K562 (cell line): ENCODE results near the gene CPT1A. TPM values are rescaled to one million over a fixed set of nuclear protein-coding genes. Genes with fewer than 3 reads are reported as not detected.

Experiments
- ATAC-seq: fragments of 200-7000 bp; cut with Tn5 transposase; 3 replicates; pipeline ENCODE4 v1.9.1; 2020; ENCODE audit warnings: moderate library complexity
- BruUV-seq: library from RNA; stranded (reverse); fragments of 400-500 nt; replicated peaks from 2 replicates; lab custom pipeline; 2021; lab: Mats Ljungman, UMichigan
- CTCF ChIA-PET: fragments of 300-600 bp; formaldehyde crosslinking; extraction: SDS; loops from one replicate; lab custom pipeline; 2021; ENCODE audit warnings: low intra/inter-chr PET ratio; lab: Yijun Ruan, JAX
- POLR2A ChIA-PET: fragments of 300-600, 350-650 bp; sonication (Branson Sonifier 250); formaldehyde crosslinking; extraction: SDS; loops from one replicate; lab custom pipeline; 2021; ENCODE audit warnings: antibody characterized with exemption, inconsistent platforms; lab: Yijun Ruan, JAX
- DNase-seq, 4 experiments: peaks; one replicate each; pipeline versions ENCODE4 v3.0.0 to v3.0.0-alpha.2; 2011 to 2018; ENCODE audit warnings: low spot score in 3 of 4, mixed read lengths in 3 of 4; ENCODE audit errors: extremely low read depth in 1 of 4
- FAIRE-seq: peaks from 2 replicates; lab custom pipeline; 2011; peaks lifted over from hg19 to GRCh38; lab: Jason Lieb, UNC
- H2AFZ ChIP-seq: 2 replicates; pipeline ENCODE4 v1.6.0; 2011; ENCODE audit warnings: low read depth, low read length, control low read depth, inconsistent platforms
- H3K27ac ChIP-seq: fragments of 200-600 bp; 3 replicates; pipeline ENCODE4 v1.8.0; 2011; ENCODE audit warnings: low read depth, mild to moderate bottlenecking, control low read depth, inconsistent platforms, low read length, moderate library complexity, mixed read lengths; ENCODE audit errors: extremely low read depth
- H3K27me3 ChIP-seq, 2 experiments: fragments of 300-600 bp in 1 of 2; 2 replicates in 1 of 2; 3 replicates in 1 of 2; pipeline versions ENCODE4 v1.6.0 to v1.8.0; 2011; ENCODE audit warnings: inconsistent platforms in 2 of 2, low read length in 2 of 2, mild to moderate bottlenecking in 1 of 2, mixed read lengths in 1 of 2, moderate library complexity in 1 of 2; ENCODE audit not compliant: control insufficient read depth in 2 of 2, insufficient read depth in 2 of 2
- H3K36me3 ChIP-seq: fragments of 300-600 bp; 3 replicates; pipeline ENCODE4 v1.8.0; 2011; ENCODE audit warnings: mild to moderate bottlenecking, low read length, inconsistent platforms; ENCODE audit not compliant: control insufficient read depth, insufficient read depth
- H3K4me1 ChIP-seq, 2 experiments: fragments of 200-600 bp in 1 of 2; replicated peaks in 1 of 2; 2 replicates in 1 of 2; 3 replicates in 1 of 2; pipeline versions ENCODE4 v1.5.1 to v1.8.0; 2011; ENCODE audit warnings: inconsistent platforms in 2 of 2, low read length in 2 of 2, mild to moderate bottlenecking in 1 of 2, mixed read lengths in 1 of 2, moderate library complexity in 1 of 2; ENCODE audit not compliant: control insufficient read depth in 2 of 2, insufficient read depth in 2 of 2
- H3K4me2 ChIP-seq: 2 replicates; pipeline ENCODE4 v1.6.1; 2011; ENCODE audit warnings: low read length, control low read depth, inconsistent platforms, mixed read lengths; ENCODE audit not compliant: insufficient read depth
- H3K4me3 ChIP-seq: fragments of 200-600 bp; sonication (generic), shearing (Covaris generic); 2 replicates; pipeline ENCODE4 v1.5.1; 2016; ENCODE audit warnings: control low read depth, inconsistent platforms
- H3K79me2 ChIP-seq: fragments of 200-600 bp; 3 replicates; pipeline ENCODE4 v1.8.0; 2011; ENCODE audit warnings: low read length, inconsistent platforms; ENCODE audit not compliant: control insufficient read depth, insufficient read depth
- H3K9ac ChIP-seq, 2 experiments: 2 replicates each; pipeline versions ENCODE4 v1.6.0 to v1.6.1; 2011; ENCODE audit warnings: low read depth in 2 of 2, low read length in 2 of 2, control low read depth in 1 of 2, inconsistent platforms in 1 of 2, mild to moderate bottlenecking in 1 of 2, mixed read lengths in 1 of 2; ENCODE audit not compliant: insufficient read depth in 1 of 2
- H3K9me1 ChIP-seq: one replicate; pipeline ENCODE4 v1.6.0; 2011; ENCODE audit warnings: inconsistent platforms, mild to moderate bottlenecking, low read length, moderate library complexity; ENCODE audit not compliant: control insufficient read depth, insufficient read depth
- H3K9me3 ChIP-seq: replicated peaks from 2 replicates; pipeline ENCODE4 v1.5.1; 2011; ENCODE audit warnings: low read depth, low read length, inconsistent platforms; ENCODE audit not compliant: control insufficient read depth, insufficient read depth
- H4K20me1 ChIP-seq: replicated peaks from 2 replicates; pipeline ENCODE4 v1.6.1; 2011; ENCODE audit warnings: low read length, inconsistent platforms, mixed read lengths; ENCODE audit not compliant: control insufficient read depth, insufficient read depth
- ATF7 ChIP-seq: fragments of 450-650 bp; IDR thresholded peaks from 2 replicates; pipeline ENCODE4 v1.7.1; 2014; ENCODE audit warnings: mild to moderate bottlenecking, moderate library complexity
- CBX2 ChIP-seq: fragments of 200-600 bp; sonication (generic); IDR thresholded peaks from one replicate; pipeline ENCODE4 v1.6.1; 2012; ENCODE audit warnings: mild to moderate bottlenecking, low read length, inconsistent platforms; ENCODE audit not compliant: insufficient read depth, poor library complexity, severe bottlenecking
- GTF2A2 ChIP-seq: IDR thresholded peaks from 2 replicates; pipeline ENCODE4 v1.6.1; 2016; ENCODE audit warnings: mild to moderate bottlenecking, missing genetic modification characterization, missing compliant biosample characterization
- HDAC6 ChIP-seq: IDR thresholded peaks from 2 replicates; pipeline ENCODE4 v1.6.1; 2012; ENCODE audit warnings: low read depth, mild to moderate bottlenecking, control low read depth, inconsistent platforms, low read length, moderate library complexity
- HNRNPLL ChIP-seq: fragments of 200-400 bp; formaldehyde crosslinking; IDR thresholded peaks from 2 replicates; pipeline ENCODE4 v1.6.1; 2017; ENCODE audit warnings: low read length, low read depth, mild to moderate bottlenecking; ENCODE audit not compliant: poor library complexity, severe bottlenecking
- LCOR ChIP-seq: sonication (generic); formaldehyde crosslinking; IDR thresholded peaks from 2 replicates; pipeline ENCODE4 v1.8.0; 2022; ENCODE audit warnings: mild to moderate bottlenecking, missing genetic modification reagents
- MED1 ChIP-seq: sonication (generic); formaldehyde crosslinking; IDR thresholded peaks from 2 replicates; pipeline ENCODE4 v1.8.1; 2023; ENCODE audit warnings: missing genetic modification reagents, borderline replicate concordance
- NFXL1 ChIP-seq: fragments of 450-650 bp; formaldehyde crosslinking; IDR thresholded peaks from 2 replicates; pipeline ENCODE4 v1.4.0; 2021; ENCODE audit warnings: mild to moderate bottlenecking
- POLR2H ChIP-seq: IDR thresholded peaks from 2 replicates; pipeline ENCODE4 v1.6.1; 2016; ENCODE audit warnings: missing genetic modification characterization, low read depth, mild to moderate bottlenecking, control low read depth, missing compliant biosample characterization, moderate library complexity
- RNF219 ChIP-seq: fragments of 250-450 bp; sonication (Bioruptor Pico); IDR thresholded peaks from 2 replicates; pipeline ENCODE4 v1.5.0; 2022; ENCODE audit warnings: mild to moderate bottlenecking
- SMAD4 ChIP-seq: fragments of 250-450 bp; sonication (Bioruptor Pico); conservative IDR thresholded peaks from 2 replicates; pipeline ENCODE4 v1.8.0; 2021; ENCODE audit warnings: inconsistent platforms, mild to moderate bottlenecking, moderate library complexity
- SRSF1 ChIP-seq: fragments of 200-400 bp; formaldehyde crosslinking; IDR thresholded peaks from 2 replicates; pipeline ENCODE4 v1.6.1; 2017; ENCODE audit warnings: mild to moderate bottlenecking, low read depth, low read length, moderate library complexity
- STAG1 ChIP-seq: sonication (generic); formaldehyde crosslinking; IDR thresholded peaks from 2 replicates; pipeline ENCODE4 v1.5.0; 2020; ENCODE audit warnings: missing genetic modification reagents, borderline replicate concordance
- ZBED1 ChIP-seq: IDR thresholded peaks from 2 replicates; pipeline ENCODE4 v1.6.1; 2014
- ZC3H11A ChIP-seq: IDR thresholded peaks from 2 replicates; pipeline ENCODE4 v1.6.1; 2012; ENCODE audit warnings: low read depth, low read length, improper control_type of control experiment
- ZHX1 ChIP-seq: fragments of 150-350 bp; conservative IDR thresholded peaks from 2 replicates; pipeline ENCODE4 v1.6.1; 2014; ENCODE audit warnings: low read length
- WGBS: fragments of 100-300 bp; shearing (Covaris generic); methylation state at CpG from one replicate; pipeline ENCODE4 v1.1.6; 2016; ENCODE audit warnings: low coverage, mixed read lengths; ENCODE audit not compliant: insufficient coverage; ENCODE audit errors: missing lambda C conversion rate; 5-methylcytosine and 5-hydroxymethylcytosine counted together
- in situ Hi-C: fragments of 300-500 bp; cut with MboI; formaldehyde crosslinking; loops from 4 replicates; pipeline ENCODE4 v1.15.0; 2018; ENCODE audit warnings: inconsistent platforms, mixed read lengths
- intact Hi-C: fragments of 100-400 bp; cut with micrococcal nuclease; formaldehyde crosslinking; loops from 2 replicates; pipeline ENCODE4 v1.14.2; 2022
- polyA plus RNA-seq, 8 experiments: library from polyadenylated mRNA; depleted of rRNA in 4 of 8; stranded (reverse) in 5 of 8; unstranded in 3 of 8; fragments of >200 nt; fragmentation: Nextera tagmentation in 2 of 8; fragmentation: Illumina TruSeq in 1 of 8; extraction: Ambion mirVana in 2 of 8; extraction: Trizol in 1 of 8; gene quantifications; 2 replicates each; pipeline versions ENCODE4 v1.2.1 to v1.2.3, GENCODE V29; 2011 to 2014; ENCODE audit warnings: inconsistent platforms in 1 of 8, missing spikeins in 1 of 8
- total RNA-seq, 7 experiments: library from RNA; depleted of rRNA in 6 of 7; stranded (reverse); fragments of >200 nt in 6 of 7; fragmentation: Illumina TruSeq in 2 of 7; extraction: Trizol in 2 of 7; gene quantifications; 2 replicates each; pipeline versions ENCODE4 v1.2.1 to v1.2.3, GENCODE V29; 2011 to 2021; ENCODE audit warnings: low replicate concordance in 1 of 7

CPT1A gene
- total and polyA plus RNA-seq, 9 of the 15 experiments (the other 6 are each of a cell fraction or from before 2014, with no cell fraction given), result 2.6 to 29.1 (median 12.3) TPM

GRCh38 chr11:68753300-68753699 lies 88.4 kb downstream of the CPT1A start:
- in situ Hi-C loops, result no loop called here
- ATAC-seq, result no peak

More at GRCh38 chr11:68753300-68753699, 88.4 kb downstream of the CPT1A start:
- FAIRE-seq (no peak), DNase-seq (no peak)
- H3K9ac ChIP-seq, result no peak overlapping the region
- H3K27me3 ChIP-seq, result no peaks in the 10 kb centered on the region
- no peak overlapping the region for H3K4me2 ChIP-seq
- peaks cover 29% of the 10 kb centered on the region for H3K36me3 ChIP-seq
- no peak overlapping the region for H2AFZ ChIP-seq
- H4K20me1 ChIP-seq, result no peaks in the 10 kb centered on the region
- ChIA-PET CTCF (no interaction called here), POLR2A (no interaction called here)
- BruUV-seq, result no TSS peak
- intact Hi-C loops, result no loop called here
- H3K4me1 ChIP-seq, result peaks cover 0 to 22% of the 10 kb centered on the region in 2 experiments; a peak in 3 of 5 replicates
- no peaks in the 10 kb centered on the region for H3K9me3 ChIP-seq
- WGBS, result 70% methylated on average over 9 of the region's 9 CpGs
- no peaks in the 10 kb centered on the region for H3K9me1 ChIP-seq
- peaks cover 13% of the 10 kb centered on the region for H3K79me2 ChIP-seq
- H3K27ac ChIP-seq, result no peak overlapping the region
- TF ChIP-seq NFXL1 (CRISPR knock-in tag), result no peak
- TF ChIP-seq STAG1 (CRISPR knock-in tag), result no peak
- TF ChIP-seq ZC3H11A, result no peak
- TF ChIP-seq CBX2, result no peak
- TF ChIP-seq LCOR (CRISPR knock-in tag), result no peak
- TF ChIP-seq ATF7, result no peak
- no peak for TF ChIP-seq ZBED1
- TF ChIP-seq MED1 (CRISPR knock-in tag), result no peak
- no peak for TF ChIP-seq SMAD4 (CRISPR knock-in tag)
- TF ChIP-seq ZHX1, result no peak
- TF ChIP-seq HNRNPLL, result no peak
- no peak for TF ChIP-seq POLR2H (tag)
- no peak for TF ChIP-seq RNF219
- no peak for TF ChIP-seq SRSF1
- TF ChIP-seq GTF2A2, result no peak
- no peak for TF ChIP-seq HDAC6
- TF ChIP-seq, all 486 proteins: peak for 0
- no peak overlapping the region for H3K4me3 ChIP-seq
